ENCODE results near the gene RPH3AL. TPM values are rescaled to one million over a fixed set of nuclear protein-coding genes. Genes with fewer than 3 reads are reported as not detected.
"Not testable (repeated sequence)": the region's sequence is repeated elsewhere in the genome, so short reads cannot be mapped to it uniquely, and the experiment has no call there.

RPH3AL gene
- total RNA-seq, 1 donor from 2014 or later: 22.3 TPM

DNA sequence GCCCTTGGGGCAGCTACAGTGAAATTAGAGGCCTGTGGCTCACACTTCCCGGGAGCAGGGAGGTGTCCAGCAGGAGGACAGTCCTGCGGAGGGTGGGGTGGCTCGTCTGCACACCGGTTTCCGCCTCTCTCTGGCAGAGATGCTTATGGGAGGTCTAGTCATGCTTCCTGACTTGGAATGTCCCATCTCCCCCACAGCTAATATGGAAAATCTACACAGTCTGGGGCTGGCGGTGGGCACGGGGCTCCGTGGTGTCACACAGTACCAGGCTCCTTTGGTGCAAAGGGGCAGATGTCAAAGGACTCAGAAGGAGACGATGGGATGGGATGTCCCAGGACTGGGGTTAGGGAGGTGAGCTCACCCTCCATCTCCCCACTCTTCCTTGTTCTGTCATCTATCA lies 127.1 kb downstream of the RPH3AL start:
- H3K4me3 Mint-ChIP-seq (ENCODE audit: unreplicated experiment): no peak overlapping the region
- peaks cover 9% of the 10 kb centered on the region for H3K9me3 Mint-ChIP-seq (ENCODE audit: unreplicated experiment)
- DNase-seq: no peak
- no peaks in the 10 kb centered on the region for H3K36me3 Mint-ChIP-seq (ENCODE audit: unreplicated experiment)
- TF ChIP-seq, protein P1, sequence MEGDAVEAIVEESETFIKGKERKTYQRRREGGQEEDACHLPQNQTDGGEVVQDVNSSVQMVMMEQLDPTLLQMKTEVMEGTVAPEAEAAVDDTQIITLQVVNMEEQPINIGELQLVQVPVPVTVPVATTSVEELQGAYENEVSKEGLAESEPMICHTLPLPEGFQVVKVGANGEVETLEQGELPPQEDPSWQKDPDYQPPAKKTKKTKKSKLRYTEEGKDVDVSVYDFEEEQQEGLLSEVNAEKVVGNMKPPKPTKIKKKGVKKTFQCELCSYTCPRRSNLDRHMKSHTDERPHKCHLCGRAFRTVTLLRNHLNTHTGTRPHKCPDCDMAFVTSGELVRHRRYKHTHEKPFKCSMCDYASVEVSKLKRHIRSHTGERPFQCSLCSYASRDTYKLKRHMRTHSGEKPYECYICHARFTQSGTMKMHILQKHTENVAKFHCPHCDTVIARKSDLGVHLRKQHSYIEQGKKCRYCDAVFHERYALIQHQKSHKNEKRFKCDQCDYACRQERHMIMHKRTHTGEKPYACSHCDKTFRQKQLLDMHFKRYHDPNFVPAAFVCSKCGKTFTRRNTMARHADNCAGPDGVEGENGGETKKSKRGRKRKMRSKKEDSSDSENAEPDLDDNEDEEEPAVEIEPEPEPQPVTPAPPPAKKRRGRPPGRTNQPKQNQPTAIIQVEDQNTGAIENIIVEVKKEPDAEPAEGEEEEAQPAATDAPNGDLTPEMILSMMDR (IDR thresholded peaks at IDR 0.05; ENCODE audit: partially characterized antibody, unreplicated experiment): no peak
- H3K4me1 Mint-ChIP-seq (ENCODE audit: low read depth, unreplicated experiment): peaks cover 17% of the 10 kb centered on the region
- no peak overlapping the region for H3K27ac Mint-ChIP-seq (ENCODE audit: unreplicated experiment)
- peaks cover 8% of the 10 kb centered on the region for H3K27me3 Mint-ChIP-seq (ENCODE audit: unreplicated experiment)

DNA sequence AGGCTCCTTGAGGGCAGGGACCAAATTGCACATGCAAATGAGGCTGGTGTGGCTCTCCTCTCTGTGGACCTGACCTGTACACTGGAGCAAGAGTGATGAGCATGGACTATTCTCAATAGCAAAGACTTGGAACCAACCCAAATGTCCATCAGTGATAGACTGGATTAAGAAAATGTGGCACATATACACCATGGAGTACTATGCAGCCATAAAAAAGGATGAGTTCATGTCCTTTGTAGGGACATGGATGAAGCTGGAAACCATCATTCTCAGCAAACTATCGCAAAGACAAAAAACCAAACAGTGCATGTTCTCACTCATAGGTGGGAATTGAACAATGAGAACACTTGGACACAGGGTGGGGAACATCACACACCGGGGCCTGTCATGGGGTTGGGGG lies 128.0 kb downstream of the RPH3AL start:
- H3K27ac Mint-ChIP-seq (ENCODE audit: unreplicated experiment); H3K36me3 Mint-ChIP-seq (ENCODE audit: unreplicated experiment); H3K4me3 Mint-ChIP-seq (ENCODE audit: unreplicated experiment); H3K27me3 Mint-ChIP-seq (ENCODE audit: unreplicated experiment); DNase-seq: not testable (repeated sequence)
- Mint-ChIP-seq H3K9me3 (ENCODE audit: unreplicated experiment) (peaks cover 11% of the 10 kb centered on the region), H3K4me1 (ENCODE audit: low read depth, unreplicated experiment) (peaks cover 13% of the 10 kb centered on the region)

DNA sequence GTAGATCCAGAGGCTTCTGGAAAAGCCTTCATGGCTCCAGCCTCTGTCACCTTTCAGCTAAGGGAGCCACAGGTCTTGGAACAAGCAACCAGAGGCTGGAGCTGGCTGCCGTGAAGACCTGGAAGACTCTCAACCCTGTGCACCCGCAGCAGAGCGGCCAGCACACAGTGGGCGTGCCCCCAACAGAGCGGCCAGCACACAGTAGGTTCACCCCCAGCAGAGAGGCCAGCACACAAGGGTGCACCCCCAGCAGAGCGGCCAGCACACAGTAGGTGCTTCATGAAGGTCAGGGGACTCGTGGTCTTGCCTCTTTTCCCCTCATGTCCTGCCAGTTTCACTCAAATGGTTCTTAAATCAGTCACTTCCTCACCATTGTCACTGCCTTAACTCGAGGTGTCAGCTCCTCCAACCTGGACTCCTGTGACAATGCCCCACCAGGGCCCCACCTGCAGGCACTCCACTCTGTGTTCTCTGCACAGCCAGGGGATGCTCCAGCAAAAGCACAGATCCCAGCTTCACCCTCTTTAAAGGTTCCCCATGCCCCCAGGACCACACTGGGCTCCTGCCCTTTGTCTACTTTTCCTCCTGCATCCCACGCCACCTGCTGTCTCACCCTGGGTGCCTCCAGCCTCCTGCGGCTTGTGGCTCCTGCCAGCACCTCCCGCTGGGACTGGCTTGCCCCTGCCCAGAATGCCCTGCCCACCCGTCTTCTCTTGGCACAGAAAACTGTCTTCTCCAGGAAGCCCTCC lies 128.7 kb downstream of the RPH3AL start:
- Mint-ChIP-seq H3K36me3 (ENCODE audit: unreplicated experiment) (no peaks in the 10 kb centered on the region), H3K4me3 (ENCODE audit: unreplicated experiment) (no peak overlapping the region), H3K27me3 (ENCODE audit: unreplicated experiment) (peaks cover 6% of the 10 kb centered on the region), H3K9me3 (ENCODE audit: unreplicated experiment) (peaks cover 9% of the 10 kb centered on the region), H3K4me1 (ENCODE audit: low read depth, unreplicated experiment) (peaks cover 12% of the 10 kb centered on the region), H3K27ac (ENCODE audit: unreplicated experiment) (no peak overlapping the region)
- TF ChIP-seq, protein P1 (IDR thresholded peaks at IDR 0.05; ENCODE audit: partially characterized antibody, unreplicated experiment): no peak
- DNase-seq: no peak

DNA sequence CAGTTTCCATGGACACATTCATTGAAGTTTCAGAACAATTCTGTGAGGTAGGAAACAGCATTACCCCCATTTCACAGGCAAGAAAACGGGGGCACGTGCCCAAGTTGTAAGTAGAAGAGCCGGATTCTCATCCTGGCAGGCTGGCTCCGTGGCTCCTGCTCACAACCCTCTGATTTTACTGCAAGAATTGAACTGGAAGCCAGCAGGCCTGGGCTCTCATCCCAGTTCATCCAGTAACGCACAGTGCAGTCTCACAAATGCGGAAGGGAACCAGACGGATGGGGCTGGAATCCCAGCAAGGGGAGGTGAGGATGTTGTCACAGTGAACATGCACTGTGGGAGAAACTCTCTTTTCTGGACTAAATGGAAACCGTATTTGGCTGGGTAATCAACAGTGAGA lies 130.4 kb downstream of the RPH3AL start:
- DNase-seq: no peak
- H3K4me3 Mint-ChIP-seq (ENCODE audit: unreplicated experiment): no peak overlapping the region

DNA sequence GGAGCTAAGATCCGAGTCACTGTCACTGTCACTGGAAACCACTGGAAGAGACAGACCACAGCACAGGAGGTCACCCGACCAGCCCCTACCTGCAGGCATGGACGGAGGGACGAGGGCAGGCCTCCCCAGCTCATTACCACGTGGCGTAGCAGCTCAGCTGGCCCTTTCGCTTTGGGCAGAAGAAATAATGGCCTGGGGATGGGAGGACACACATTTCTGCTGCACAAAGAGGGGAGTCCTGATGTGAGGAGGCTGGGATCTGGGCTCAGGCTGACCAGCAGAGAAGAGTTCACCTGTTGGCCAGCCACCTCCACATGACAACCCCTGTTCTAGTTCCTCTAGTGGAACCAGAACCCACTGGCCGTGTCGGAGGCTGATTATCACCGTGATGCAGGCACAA lies 132.9 kb downstream of the RPH3AL start:
- H3K4me3 Mint-ChIP-seq (ENCODE audit: unreplicated experiment): no peak overlapping the region
- TF ChIP-seq, protein P1 (IDR thresholded peaks at IDR 0.05; ENCODE audit: partially characterized antibody, unreplicated experiment): no peak
- H3K4me1 Mint-ChIP-seq (ENCODE audit: low read depth, unreplicated experiment): peaks cover 11% of the 10 kb centered on the region
- H3K36me3 Mint-ChIP-seq (ENCODE audit: unreplicated experiment): no peaks in the 10 kb centered on the region
- no peak overlapping the region for H3K27ac Mint-ChIP-seq (ENCODE audit: unreplicated experiment)
- no peak for DNase-seq
- H3K27me3 Mint-ChIP-seq (ENCODE audit: unreplicated experiment): peaks cover 7% of the 10 kb centered on the region
- peaks cover 7% of the 10 kb centered on the region for H3K9me3 Mint-ChIP-seq (ENCODE audit: unreplicated experiment)

More for the DNA sequence above, 130.4 kb downstream of the RPH3AL start:
- Mint-ChIP-seq H3K27me3 (ENCODE audit: unreplicated experiment) (peaks cover 5% of the 10 kb centered on the region), H3K27ac (ENCODE audit: unreplicated experiment) (no peak overlapping the region), H3K9me3 (ENCODE audit: unreplicated experiment) (peaks cover 6% of the 10 kb centered on the region), H3K36me3 (ENCODE audit: unreplicated experiment) (no peaks in the 10 kb centered on the region), H3K4me1 (ENCODE audit: low read depth, unreplicated experiment) (peaks cover 9% of the 10 kb centered on the region)
- TF ChIP-seq, protein P1 (IDR thresholded peaks at IDR 0.05; ENCODE audit: partially characterized antibody, unreplicated experiment): no peak
